HG02798 (cell line): ENCODE results near the gene HAAO.

Source experiments
- ATAC-seq: cut with Tn5 transposase; IDR thresholded peaks from one replicate; pipeline ENCODE4 v1.9.1; 2021; ENCODE audit warnings: mild to moderate bottlenecking; ENCODE audit not compliant: unreplicated experiment, poor library complexity

HAAO gene

DNA sequence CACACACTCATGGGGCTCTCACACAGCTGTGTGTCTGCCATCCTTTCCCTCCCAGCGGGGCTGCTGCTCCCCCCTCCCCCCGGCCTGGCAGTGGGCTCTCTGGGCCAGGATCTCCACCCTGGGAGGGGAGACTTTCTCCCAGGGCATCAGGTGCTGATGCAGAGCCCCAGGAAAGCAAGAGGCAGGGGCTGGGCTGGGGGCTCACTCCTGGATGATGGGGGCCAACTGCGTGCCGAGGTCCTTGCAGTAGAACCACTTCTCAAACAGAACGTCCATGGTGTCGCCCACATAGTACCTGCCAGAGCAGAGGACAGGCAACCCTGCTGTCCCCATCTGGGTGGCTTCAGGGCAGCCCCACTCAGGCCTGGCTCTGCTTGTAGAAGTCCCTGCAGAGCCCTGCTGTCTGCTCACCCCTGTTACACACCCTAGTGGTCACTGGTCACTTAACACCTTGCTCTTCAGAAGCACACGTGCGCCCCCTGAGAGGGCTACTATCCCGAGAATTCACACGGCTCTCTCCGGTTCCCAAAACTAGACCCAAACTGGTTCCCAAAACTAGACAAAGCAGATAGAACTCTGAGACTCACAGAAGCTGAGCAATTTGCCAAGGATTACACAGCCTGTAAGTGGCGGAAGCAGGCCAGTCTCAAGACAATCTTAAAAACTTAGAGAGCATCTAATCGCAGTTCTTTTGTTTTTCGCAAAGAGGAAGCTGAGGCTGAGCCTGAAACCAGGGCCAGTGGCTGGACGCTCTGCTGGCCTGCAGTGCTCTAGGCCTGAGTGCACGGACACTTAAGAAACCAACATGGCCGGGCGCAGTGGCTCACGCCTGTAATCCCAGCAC, 21.9 kb downstream of the HAAO start:
- ATAC-seq = peak; percentile 66

DNA sequence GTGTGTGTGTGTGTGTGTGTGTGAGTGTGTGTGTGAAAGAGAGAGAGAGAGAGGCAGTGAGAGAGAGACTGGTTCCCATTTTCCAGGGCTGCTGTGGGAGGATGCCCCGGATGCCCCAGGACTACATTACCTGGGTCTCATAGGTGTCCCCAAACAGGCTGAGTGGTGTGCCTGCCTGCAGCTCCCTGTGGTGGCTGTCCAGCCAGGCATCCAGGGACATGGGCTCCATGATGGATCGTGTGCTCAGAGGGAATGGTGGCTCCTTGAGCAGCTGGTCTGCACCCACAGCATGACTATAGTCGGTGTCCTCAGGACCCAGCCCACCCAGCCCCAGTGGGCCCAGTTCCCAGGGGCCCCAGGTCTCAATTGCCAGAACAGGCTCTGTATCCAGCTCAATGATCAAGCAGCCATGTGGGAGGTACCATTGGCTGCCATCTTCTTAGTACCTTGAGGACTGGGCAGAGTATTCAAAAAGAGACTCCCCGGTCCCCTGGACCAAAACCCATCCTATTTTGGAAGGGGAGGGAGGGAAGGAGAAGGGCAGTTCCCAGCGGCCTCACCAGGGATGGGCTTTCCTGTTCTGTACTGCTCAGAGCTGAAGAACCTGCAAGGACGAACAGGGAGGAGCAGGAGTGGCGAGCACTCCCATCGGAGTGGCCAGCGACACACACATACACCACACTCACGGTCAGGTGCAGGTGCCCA, 22.6 kb downstream of the HAAO start:
- ATAC-seq = no peak

DNA sequence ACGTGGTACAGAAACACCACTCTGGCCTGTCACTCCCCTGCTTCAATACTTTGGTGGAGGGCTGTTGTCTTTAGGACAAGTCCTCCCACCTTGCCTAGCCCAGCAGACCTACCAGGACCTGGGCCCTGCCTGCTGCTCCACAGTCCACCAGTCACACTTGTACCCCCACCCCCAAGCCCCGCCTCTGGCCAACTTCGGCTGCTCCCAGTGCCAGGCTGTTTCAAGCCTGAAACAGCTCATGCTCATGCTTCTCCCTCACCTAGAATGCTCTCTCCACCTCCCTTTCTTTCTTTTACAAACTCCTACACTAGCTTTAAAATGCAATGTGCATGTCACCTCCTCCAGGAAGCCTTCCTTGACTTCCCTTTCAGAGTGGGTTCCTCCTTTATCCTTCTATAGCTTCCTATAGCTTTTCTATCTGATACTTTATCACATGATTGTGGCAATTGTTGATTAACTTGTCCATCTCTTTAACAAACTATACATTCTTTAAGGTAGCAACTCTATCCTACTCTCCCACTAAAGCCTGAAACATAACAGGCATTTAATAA, 23.6 kb downstream of the HAAO start:
- ATAC-seq = no peak

DNA sequence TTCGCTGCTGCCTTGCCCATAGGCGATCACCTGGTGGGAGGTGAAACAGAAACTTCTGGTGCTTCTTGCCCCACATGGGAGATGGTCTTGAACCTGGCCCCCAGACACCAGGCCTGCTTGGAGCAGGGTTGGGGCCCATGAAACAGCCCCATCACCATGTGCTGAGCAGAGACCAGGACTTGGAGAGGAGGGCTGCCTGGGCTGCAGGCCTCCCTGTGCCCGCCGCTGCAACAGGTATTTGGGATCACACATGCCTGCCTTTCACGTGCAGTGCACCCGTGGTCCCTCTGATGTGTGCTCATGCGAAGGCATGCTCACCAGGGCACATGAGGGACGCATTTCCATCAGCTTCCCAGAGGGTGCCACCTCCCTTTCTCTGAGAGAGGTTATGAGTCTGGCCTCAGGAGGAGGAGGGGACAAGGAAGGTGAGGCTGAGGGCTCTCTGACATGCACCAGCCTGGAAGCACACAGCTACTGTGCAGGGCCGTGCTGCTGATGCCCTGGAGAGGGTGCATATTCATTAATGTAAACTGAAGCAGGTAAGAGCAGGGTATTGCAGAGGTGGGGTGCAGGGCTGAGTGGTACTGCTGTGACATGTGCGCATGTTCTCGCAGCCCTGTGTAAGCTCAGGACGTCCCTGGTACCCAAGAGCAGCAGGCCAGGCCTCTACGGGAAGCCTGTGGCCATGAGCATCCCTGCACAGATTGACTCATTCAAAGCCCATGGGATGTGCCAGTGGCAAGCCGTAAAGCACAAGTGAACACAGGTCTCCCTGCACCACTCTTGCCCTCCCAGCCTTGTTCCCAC, 24.3 kb downstream of the HAAO start:
- ATAC-seq = no peak

DNA sequence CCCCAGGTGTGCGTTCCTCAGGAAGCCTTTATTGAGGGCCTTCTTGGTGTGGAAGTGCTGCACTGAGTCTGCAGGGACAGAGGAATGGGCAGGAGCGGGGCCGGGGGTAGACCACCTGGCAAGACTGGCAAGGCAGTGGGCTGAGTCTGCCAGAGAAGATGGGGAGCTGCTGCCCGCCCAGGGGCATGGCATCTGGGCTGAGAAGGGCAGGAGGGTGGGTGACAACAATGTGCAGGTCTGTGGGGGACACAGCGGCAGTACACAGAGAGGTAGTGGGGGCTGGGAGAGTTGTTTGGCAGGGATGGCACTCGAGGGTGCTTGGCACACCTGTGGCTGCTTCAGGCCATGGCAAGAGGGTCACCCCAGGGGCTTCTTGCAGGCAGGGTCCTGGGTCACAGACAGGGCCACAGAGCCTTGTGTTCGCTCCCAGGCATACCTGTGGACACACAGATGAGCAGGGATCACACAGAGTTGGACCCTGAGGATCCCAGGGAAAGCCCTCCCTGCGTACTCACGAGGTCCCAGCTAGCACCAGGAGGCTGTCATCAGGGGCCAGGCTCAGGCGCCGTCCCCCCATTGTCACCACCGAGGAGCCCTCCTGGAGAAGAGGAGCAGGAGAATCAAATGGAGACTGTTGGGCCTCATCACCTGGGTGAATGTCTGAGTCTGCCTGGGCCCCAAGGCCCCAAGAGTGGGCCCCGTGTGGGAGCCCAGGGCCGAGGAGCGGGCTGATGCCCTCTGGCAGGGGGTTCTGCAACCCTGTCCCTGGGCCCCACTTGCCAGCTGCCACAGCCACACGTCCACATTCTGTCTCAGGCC, 25.1 kb downstream of the HAAO start:
- ATAC-seq = no peak

DNA sequence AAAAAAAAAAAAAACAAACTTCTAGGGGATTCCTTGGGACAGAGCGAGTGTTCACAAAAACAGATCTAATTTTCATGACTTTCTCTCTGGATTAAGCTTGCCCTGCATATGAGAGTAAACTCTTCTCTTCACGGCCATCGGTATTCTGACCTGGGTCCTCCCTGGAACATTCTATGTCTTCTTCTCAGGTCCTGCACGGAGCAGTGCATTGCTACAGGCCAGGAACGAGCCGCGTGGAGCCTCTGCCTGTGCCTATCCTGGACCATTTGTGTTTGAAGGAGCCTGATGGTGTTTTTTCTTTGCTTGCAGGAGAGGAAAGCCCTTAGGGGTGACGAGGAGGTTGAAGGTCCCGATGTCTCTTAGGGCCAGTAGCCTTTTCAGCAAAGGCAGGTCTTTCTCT, 26.7 kb downstream of the HAAO start:
- no peak for ATAC-seq

DNA sequence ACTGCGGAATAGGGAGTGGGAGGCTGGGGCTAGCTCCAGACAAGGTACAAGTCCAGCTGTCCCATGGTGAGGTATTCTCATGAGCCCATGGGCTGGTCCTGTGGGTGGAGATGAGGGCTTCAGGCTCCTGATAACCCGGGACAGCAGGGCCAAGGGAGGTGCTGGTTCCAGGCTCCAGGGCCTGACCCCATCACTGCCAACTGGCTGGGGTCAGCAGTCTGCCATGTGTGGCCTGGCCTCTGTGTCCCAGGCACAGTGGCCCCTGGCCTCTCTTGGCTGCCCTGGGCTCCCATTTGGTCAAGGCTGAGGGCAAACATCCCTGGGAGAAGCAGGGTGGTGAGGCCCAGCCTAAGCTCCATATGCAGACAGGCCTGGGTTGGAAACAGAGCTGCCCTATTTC, 27.5 kb downstream of the HAAO start:
- ATAC-seq = no peak

DNA sequence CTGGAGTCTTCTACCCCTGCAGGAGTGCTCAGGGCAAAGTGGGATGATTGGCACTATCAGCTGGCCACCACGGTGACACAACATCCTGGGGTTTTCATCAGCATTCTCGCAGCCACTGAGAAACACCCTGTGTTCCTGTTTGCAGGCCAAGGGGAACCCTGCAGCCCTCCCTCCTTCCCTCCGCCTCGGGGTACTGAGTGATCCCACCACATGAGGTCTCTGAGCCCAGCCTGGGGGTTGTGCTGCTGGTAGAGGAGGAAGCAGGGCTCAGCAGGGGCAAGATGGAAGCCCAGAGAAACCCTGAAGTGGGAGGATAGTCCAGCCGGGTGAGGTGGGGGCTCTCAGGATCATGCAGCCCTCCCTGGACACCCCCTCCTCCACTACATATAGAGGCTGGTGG, 28.3 kb downstream of the HAAO start, which contains the start of gene OXER1:
OXER1 (minus strand) TSS at position 40 of the 400 bp plus-strand sequence. CDS start 73 bp downstream, outside the sequence.
- no peak for ATAC-seq

DNA sequence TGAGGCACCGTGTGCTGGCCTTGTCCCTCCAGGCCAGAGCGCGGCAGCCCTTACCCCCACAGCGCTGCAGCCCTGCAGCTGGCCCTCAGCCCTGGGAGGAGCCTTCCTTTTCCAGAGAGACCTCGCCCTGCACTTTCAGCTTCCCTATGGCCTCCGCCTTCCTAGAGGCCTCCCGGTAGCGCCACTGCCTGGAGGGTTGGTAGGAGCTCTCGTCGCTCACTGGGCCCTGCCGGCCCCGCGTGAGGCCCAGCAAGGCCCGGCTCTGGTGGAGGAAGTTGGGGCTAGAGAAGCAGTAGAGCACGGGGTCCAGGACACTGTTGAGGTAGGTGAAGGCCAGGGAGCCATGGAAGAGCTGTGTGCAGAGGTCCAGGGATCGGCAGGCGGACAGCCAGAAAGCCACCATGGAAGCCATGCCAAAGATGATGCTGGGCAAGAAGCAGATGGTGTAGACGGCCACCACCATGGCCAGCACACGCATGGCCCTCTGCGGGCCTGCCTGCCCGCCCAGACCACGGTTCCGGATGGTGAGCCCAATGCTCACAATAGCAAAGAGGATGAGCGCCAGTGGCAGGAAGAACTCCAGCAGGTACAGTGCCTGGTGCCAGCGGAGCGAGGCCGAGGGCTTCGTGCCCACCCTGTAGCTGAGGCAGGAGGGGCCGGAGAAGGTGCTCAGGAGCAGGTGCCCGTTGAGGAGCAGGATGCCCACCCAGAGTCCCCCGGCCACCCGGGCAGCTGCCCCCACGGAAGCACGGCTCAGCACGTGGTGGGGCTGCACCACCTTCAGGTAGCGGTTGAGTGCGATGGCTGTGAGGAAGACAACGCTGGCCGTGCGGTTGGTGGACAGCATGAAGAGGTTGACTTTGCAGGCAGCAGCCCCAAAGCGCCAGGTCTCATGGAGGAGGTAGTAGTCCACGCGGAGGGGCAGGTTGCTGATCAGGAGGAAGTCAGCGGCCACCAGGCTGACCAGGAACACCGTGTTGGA, 29.3 kb downstream of the HAAO start:
- ATAC-seq = no peak

DNA sequence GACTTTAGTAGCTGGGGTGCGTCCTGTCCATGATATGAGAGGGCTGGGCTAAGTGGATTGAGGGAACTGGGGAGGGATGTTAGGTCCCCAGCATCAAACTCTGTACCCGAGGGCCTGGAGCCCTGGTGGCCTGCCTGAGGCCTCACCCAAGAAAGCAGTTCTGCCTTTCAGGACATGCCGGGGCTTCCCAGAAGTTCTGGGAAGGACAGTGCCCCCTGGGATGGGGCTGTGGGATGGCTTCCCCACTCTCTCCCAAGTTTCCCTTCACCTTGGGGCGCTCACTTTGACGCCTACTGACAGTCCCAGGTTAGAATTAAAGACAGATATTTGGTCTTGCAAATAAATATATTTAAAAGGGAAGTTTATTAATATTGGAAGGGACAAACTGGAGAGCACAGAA, 30.2 kb downstream of the HAAO start:
- ATAC-seq = no peak

DNA sequence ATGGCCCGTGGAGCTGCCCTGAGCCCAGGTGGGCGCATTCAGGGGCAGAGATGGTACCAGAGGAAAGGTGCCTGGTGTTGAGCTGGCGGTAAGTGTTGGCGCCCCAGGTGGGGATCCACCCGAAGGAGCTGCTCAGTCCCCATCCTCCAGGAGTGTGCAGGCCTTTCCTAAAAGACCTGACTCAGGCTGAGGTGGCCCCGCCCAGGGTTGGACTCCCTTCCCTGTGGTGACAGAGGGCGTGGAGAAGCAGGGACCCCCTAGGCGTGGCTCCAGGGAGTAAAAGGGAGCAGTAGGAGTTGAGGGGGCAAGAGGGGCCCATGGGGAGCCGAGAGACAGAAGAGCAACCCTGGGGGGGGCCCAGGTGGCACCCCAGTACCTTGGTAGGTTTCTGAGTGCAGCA, 30.8 kb downstream of the HAAO start:
- no peak for ATAC-seq

DNA sequence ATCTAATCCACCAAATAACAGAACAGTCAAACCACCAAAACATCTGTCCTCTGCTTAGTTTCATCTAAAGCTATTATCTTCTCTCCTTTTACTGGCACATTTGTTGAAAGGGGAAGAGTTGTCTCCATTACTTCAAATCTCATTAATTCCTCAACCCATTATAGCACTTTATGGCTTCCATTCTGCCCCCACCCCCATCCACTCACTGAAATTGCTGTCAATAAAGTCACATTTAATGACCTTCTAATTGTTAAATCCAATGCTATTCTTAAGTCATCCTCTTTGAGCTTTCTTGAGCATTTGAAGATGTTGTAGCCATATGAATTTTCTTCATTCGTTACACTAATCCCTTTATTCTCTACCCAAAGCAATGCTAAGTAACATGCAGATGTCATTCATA, 33.6 kb downstream of the HAAO start:
- ATAC-seq = no peak

DNA sequence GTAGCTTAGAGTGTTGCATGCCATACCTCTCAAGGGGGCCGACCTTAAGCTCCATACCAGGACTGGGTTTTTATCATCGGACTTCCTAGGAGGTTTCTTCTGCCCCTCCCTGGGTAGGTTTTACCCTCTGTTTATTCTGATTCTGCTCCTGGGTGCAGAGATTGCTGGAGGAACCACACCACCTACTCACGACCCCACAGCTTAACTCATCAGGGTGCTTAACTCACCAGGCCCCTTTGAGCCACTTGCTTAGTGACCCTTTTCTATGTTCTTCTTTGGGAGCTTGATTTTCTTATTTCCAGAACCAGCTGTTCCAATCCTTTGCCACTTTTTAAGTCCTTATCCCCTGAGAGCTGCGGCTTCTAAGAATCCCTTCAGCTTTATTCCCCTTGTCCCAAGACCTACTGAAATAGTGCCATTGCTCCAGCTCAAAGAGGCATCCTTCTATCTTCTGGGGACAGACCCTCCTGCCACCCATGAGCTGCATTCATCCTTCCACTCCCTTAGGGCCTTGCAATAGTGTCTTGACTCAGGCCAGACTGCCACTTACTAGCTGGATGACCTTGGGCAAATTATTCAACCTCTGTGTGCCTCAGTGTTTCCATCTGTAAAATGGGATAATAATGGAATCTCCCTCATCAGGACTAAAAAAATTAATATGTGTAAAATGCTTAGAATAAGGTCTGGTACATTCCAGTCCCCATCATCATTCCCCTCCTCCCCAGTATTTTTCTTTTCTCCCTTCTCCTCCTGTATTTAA, 34.2 kb downstream of the HAAO start:
- ATAC-seq = no peak

DNA sequence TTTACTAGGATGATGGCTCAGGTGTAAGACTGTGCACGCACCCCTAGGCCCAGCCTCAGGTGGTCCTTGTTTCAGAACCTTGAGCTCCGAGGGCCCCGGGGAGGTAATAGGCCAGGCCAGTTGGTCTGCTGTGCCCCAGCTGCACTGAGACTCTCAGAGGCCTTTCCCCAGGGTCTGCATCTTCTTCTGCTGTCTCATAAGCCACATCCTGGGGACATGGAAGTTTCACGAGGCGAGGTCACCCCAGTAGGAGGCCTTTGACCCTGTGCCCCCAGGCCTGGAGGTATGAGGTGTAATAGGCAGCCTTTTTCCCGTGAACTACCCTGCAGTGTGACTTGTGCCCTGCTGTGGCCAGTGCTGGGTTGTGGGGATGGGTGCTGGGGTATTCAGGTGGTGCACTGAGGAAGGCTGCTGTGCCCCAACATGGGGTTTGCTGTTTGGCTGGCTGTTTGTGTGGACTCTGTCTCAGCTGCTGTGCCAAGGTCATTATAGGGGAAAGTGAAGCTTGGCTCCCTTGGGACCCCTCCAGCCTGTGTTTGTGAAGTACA, 35.3 kb downstream of the HAAO start:
- ATAC-seq = no peak

DNA sequence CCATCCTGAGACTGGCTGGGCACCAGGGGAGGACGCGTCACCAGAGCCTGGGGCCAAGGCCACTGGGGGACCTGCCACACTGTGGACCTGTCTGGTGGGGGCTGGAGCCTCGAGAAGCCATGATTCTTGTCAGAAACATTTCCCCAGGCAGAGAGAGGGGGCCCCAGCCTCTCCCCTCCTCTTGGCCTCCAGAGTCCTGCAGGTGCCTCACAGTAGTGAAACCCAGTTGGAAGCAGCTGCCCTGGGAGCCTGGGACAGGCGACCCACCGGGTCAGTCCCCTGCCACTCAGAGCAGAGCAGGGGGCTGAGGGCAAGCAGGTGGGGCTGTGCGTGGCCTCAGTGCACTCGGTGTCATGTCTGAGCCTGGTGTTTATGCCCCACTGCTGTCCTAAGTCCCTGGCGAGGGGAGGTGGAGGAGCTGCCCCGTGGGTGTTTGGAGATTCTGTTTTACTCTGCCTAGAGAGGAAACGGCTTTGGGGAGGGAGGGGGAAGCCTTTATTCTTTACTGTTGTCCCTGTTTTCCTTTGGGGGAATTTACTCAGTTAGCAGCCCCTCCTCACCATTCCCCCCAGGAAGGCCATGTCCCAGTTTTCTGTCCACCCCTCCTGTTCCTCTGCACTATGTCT, 36.1 kb downstream of the HAAO start:
- ATAC-seq = no peak

DNA sequence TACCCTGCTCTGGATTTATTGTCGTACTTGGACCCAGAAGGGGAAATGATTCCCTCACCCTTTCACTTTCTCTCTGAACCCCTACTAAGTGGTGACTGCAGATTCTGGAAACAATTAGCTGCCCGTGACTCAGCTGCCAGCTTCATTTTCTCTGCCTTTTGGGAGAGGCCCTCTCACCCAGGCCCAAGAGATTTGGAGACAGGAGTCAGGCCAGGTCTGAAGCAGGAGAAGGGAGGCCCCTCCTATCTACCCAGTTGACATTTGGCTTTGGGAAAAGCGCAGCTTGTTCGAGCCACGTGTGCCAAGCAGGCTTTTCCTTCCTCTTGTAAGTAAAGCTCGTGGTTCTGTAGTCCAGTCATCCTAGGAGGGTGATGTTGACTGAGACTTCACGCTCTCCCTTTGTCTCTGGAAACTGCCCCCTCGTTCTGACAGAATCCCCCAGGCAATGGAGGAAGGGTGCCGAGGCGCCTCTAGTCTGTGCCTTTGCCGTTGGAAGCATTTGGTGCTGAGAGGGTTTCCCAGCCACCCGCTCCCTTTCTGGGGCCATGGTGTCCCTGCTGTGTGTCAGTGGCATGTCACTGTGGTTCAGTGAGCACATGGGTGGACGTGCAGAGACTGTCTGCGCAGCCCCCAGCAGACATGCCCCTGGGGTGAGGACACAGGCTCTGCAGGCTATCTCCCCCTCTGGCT, 37.0 kb downstream of the HAAO start:
- ATAC-seq = no peak

DNA sequence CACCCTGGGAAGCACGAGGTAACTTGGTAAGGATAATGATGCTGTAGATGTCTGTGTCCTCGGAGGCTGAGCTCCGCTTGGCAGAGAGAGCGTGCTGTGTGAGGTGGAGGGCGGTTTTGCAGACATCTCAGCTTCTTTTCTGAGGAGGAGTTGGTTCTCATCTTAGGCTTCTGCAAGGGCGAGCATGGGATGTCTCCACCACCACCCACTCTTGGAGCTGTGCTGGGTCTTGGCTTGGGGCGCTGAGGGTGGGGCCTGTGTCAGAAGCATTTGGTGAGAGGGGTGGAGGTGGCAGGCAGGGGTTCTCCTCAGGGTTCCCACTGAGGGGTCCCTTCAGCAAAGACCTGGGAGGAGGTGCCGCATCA, 37.6 kb downstream of the HAAO start:
- no peak for ATAC-seq
